K562 (cell line): ENCODE results near the gene HELZ. TPM values are rescaled to one million over a fixed set of nuclear protein-coding genes. Genes with fewer than 3 reads are reported as not detected.

ENCODE experiments used
- ATAC-seq: fragments of 200-7000 bp; cut with Tn5 transposase; 3 replicates; pipeline ENCODE4 v1.9.1; 2020; ENCODE audit warnings: moderate library complexity
- BruUV-seq: library from RNA; stranded (reverse); fragments of 400-500 nt; replicated peaks from 2 replicates; lab custom pipeline; 2021; lab: Mats Ljungman, UMichigan
- CTCF ChIA-PET: fragments of 300-600 bp; formaldehyde crosslinking; extraction: SDS; loops from one replicate; lab custom pipeline; 2021; ENCODE audit warnings: low intra/inter-chr PET ratio; lab: Yijun Ruan, JAX
- POLR2A ChIA-PET: fragments of 300-600, 350-650 bp; sonication (Branson Sonifier 250); formaldehyde crosslinking; extraction: SDS; loops from one replicate; lab custom pipeline; 2021; ENCODE audit warnings: antibody characterized with exemption, inconsistent platforms; lab: Yijun Ruan, JAX
- DNase-seq, 4 experiments: peaks; one replicate each; pipeline versions ENCODE4 v3.0.0 to v3.0.0-alpha.2; 2011 to 2018; ENCODE audit warnings: low spot score in 3 of 4, mixed read lengths in 3 of 4; ENCODE audit errors: extremely low read depth in 1 of 4
- FAIRE-seq: peaks from 2 replicates; lab custom pipeline; 2011; peaks lifted over from hg19 to GRCh38; lab: Jason Lieb, UNC
- H2AFZ ChIP-seq: 2 replicates; pipeline ENCODE4 v1.6.0; 2011; ENCODE audit warnings: low read depth, low read length, control low read depth, inconsistent platforms
- H3K27ac ChIP-seq: fragments of 200-600 bp; 3 replicates; pipeline ENCODE4 v1.8.0; 2011; ENCODE audit warnings: low read depth, mild to moderate bottlenecking, control low read depth, inconsistent platforms, low read length, moderate library complexity, mixed read lengths; ENCODE audit errors: extremely low read depth
- H3K27me3 ChIP-seq, 2 experiments: fragments of 300-600 bp in 1 of 2; 2 replicates in 1 of 2; 3 replicates in 1 of 2; pipeline versions ENCODE4 v1.6.0 to v1.8.0; 2011; ENCODE audit warnings: inconsistent platforms in 2 of 2, low read length in 2 of 2, mild to moderate bottlenecking in 1 of 2, mixed read lengths in 1 of 2, moderate library complexity in 1 of 2; ENCODE audit not compliant: control insufficient read depth in 2 of 2, insufficient read depth in 2 of 2
- H3K36me3 ChIP-seq: fragments of 300-600 bp; 3 replicates; pipeline ENCODE4 v1.8.0; 2011; ENCODE audit warnings: mild to moderate bottlenecking, low read length, inconsistent platforms; ENCODE audit not compliant: control insufficient read depth, insufficient read depth
- H3K4me1 ChIP-seq, 2 experiments: fragments of 200-600 bp in 1 of 2; replicated peaks in 1 of 2; 2 replicates in 1 of 2; 3 replicates in 1 of 2; pipeline versions ENCODE4 v1.5.1 to v1.8.0; 2011; ENCODE audit warnings: inconsistent platforms in 2 of 2, low read length in 2 of 2, mild to moderate bottlenecking in 1 of 2, mixed read lengths in 1 of 2, moderate library complexity in 1 of 2; ENCODE audit not compliant: control insufficient read depth in 2 of 2, insufficient read depth in 2 of 2
- H3K4me2 ChIP-seq: 2 replicates; pipeline ENCODE4 v1.6.1; 2011; ENCODE audit warnings: low read length, control low read depth, inconsistent platforms, mixed read lengths; ENCODE audit not compliant: insufficient read depth
- H3K4me3 ChIP-seq: fragments of 200-600 bp; sonication (generic), shearing (Covaris generic); 2 replicates; pipeline ENCODE4 v1.5.1; 2016; ENCODE audit warnings: control low read depth, inconsistent platforms
- H3K79me2 ChIP-seq: fragments of 200-600 bp; 3 replicates; pipeline ENCODE4 v1.8.0; 2011; ENCODE audit warnings: low read length, inconsistent platforms; ENCODE audit not compliant: control insufficient read depth, insufficient read depth
- H3K9ac ChIP-seq, 2 experiments: 2 replicates each; pipeline versions ENCODE4 v1.6.0 to v1.6.1; 2011; ENCODE audit warnings: low read depth in 2 of 2, low read length in 2 of 2, control low read depth in 1 of 2, inconsistent platforms in 1 of 2, mild to moderate bottlenecking in 1 of 2, mixed read lengths in 1 of 2; ENCODE audit not compliant: insufficient read depth in 1 of 2
- H3K9me1 ChIP-seq: one replicate; pipeline ENCODE4 v1.6.0; 2011; ENCODE audit warnings: inconsistent platforms, mild to moderate bottlenecking, low read length, moderate library complexity; ENCODE audit not compliant: control insufficient read depth, insufficient read depth
- H3K9me3 ChIP-seq: replicated peaks from 2 replicates; pipeline ENCODE4 v1.5.1; 2011; ENCODE audit warnings: low read depth, low read length, inconsistent platforms; ENCODE audit not compliant: control insufficient read depth, insufficient read depth
- H4K20me1 ChIP-seq: replicated peaks from 2 replicates; pipeline ENCODE4 v1.6.1; 2011; ENCODE audit warnings: low read length, inconsistent platforms, mixed read lengths; ENCODE audit not compliant: control insufficient read depth, insufficient read depth
- ARNT ChIP-seq, 2 experiments: fragments of 450-650 bp; IDR thresholded peaks; 2 replicates each; pipeline ENCODE4 v1.6.1; 2016; ENCODE audit warnings: mild to moderate bottlenecking in 1 of 2
- ETS2 ChIP-seq: IDR thresholded peaks from 2 replicates; pipeline ENCODE4 v1.6.1; 2016; ENCODE audit warnings: borderline replicate concordance, missing genetic modification characterization, mild to moderate bottlenecking, moderate library complexity, missing compliant biosample characterization; ENCODE audit not compliant: poor library complexity, severe bottlenecking
- GABPB2 ChIP-seq: fragments of 250-450 bp; sonication (Bioruptor Pico); conservative IDR thresholded peaks from 2 replicates; pipeline ENCODE4 v1.5.1; 2021; ENCODE audit warnings: mild to moderate bottlenecking
- HEY1 ChIP-seq: fragments of 250-450 bp; sonication (Bioruptor Pico); IDR thresholded peaks from 2 replicates; pipeline ENCODE4 v1.5.0; 2020; ENCODE audit warnings: mild to moderate bottlenecking, moderate library complexity, borderline replicate concordance
- NCOR1 ChIP-seq: fragments of 450-650 bp; IDR thresholded peaks from 2 replicates; pipeline ENCODE4 v1.6.1; 2016; ENCODE audit warnings: mild to moderate bottlenecking, moderate library complexity
- ZBTB8A ChIP-seq: fragments of 450-650 bp; IDR thresholded peaks from 2 replicates; pipeline ENCODE4 v1.6.1; 2018; ENCODE audit warnings: mild to moderate bottlenecking, moderate library complexity; ENCODE audit not compliant: partially characterized antibody
- ZNF140 ChIP-seq: fragments of 250-450 bp; sonication (Bioruptor Pico); IDR thresholded peaks from 2 replicates; pipeline ENCODE4 v1.8.0; 2021; ENCODE audit warnings: moderate library complexity, mild to moderate bottlenecking, inconsistent platforms
- ZNF212 ChIP-seq: fragments of 450-650 bp; formaldehyde crosslinking; IDR thresholded peaks from 2 replicates; pipeline ENCODE4 v1.4.0; 2020; ENCODE audit warnings: mild to moderate bottlenecking
- ZNF512 ChIP-seq: IDR thresholded peaks from 2 replicates; pipeline ENCODE4 v1.6.1; 2016; ENCODE audit warnings: missing genetic modification characterization, missing compliant biosample characterization
- WGBS: fragments of 100-300 bp; shearing (Covaris generic); methylation state at CpG from one replicate; pipeline ENCODE4 v1.1.6; 2016; ENCODE audit warnings: low coverage, mixed read lengths; ENCODE audit not compliant: insufficient coverage; ENCODE audit errors: missing lambda C conversion rate; 5-methylcytosine and 5-hydroxymethylcytosine counted together
- in situ Hi-C: fragments of 300-500 bp; cut with MboI; formaldehyde crosslinking; loops from 4 replicates; pipeline ENCODE4 v1.15.0; 2018; ENCODE audit warnings: inconsistent platforms, mixed read lengths
- intact Hi-C: fragments of 100-400 bp; cut with micrococcal nuclease; formaldehyde crosslinking; loops from 2 replicates; pipeline ENCODE4 v1.14.2; 2022
- polyA plus RNA-seq, 8 experiments: library from polyadenylated mRNA; depleted of rRNA in 4 of 8; stranded (reverse) in 5 of 8; unstranded in 3 of 8; fragments of >200 nt; fragmentation: Nextera tagmentation in 2 of 8; fragmentation: Illumina TruSeq in 1 of 8; extraction: Ambion mirVana in 2 of 8; extraction: Trizol in 1 of 8; gene quantifications; 2 replicates each; pipeline versions ENCODE4 v1.2.1 to v1.2.3, GENCODE V29; 2011 to 2014; ENCODE audit warnings: inconsistent platforms in 1 of 8, missing spikeins in 1 of 8
- total RNA-seq, 7 experiments: library from RNA; depleted of rRNA in 6 of 7; stranded (reverse); fragments of >200 nt in 6 of 7; fragmentation: Illumina TruSeq in 2 of 7; extraction: Trizol in 2 of 7; gene quantifications; 2 replicates each; pipeline versions ENCODE4 v1.2.1 to v1.2.3, GENCODE V29; 2011 to 2021; ENCODE audit warnings: low replicate concordance in 1 of 7
- TF ChIP-seq, protein P1 (sequence below), 2 experiments: fragments of 450-650 bp; conservative IDR thresholded peaks; 2 replicates each; pipeline ENCODE4 v1.6.1; 2017; ENCODE audit warnings: mild to moderate bottlenecking in 2 of 2, moderate library complexity in 2 of 2

The HELZ gene
- total and polyA plus RNA-seq, 9 of the 15 experiments (the other 6 are each of a cell fraction or from before 2014, with no cell fraction given), result 5.2 to 39.8 (median 17.3) TPM

DNA sequence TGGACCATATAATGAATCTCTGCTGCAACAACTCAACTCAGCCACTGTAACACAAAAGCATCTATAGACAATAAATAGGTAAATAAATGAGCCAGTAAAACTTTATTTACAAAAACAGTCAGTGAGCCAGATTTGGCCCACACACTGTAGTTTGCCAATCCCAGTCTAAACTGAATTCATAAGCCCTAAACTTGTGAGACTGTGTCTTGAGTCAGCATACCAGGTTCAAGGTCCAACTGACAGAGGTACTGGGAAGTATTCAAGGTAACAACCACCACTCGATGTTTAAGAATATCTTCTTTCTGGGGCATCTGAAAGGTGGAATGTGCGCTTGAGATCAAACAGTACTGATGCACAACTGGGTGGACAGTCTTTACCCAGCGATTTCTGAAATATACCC lies 94.2 kb downstream of the HELZ start:
- DNase-seq (no peak), ATAC-seq (no peak), FAIRE-seq (no peak)
- Histone ChIP-seq H3K4me1 (no peaks in the 10 kb centered on the region), H3K27me3 (no peaks in the 10 kb centered on the region), H2AFZ (no peak overlapping the region), H3K79me2 (no peaks in the 10 kb centered on the region), H3K9ac (no peak overlapping the region), H3K27ac (no peak overlapping the region), H3K9me1 (no peaks in the 10 kb centered on the region), H3K36me3 (peaks cover 65% of the 10 kb centered on the region), H3K4me3 (no peak overlapping the region), H3K9me3 (no peaks in the 10 kb centered on the region), H3K4me2 (no peak overlapping the region), H4K20me1 (no peaks in the 10 kb centered on the region)
- intact Hi-C loops (no loop called here), in situ Hi-C loops (no loop called here)
- TF ChIP-seq ZBTB8A (no peak), ARNT (IDR thresholded peaks at IDR 0.05) (no peak), ZNF140 (no peak), HEY1 (CRISPR knock-in tag) (no peak), ETS2 (tag) (no peak), GABPB2 (CRISPR knock-in tag) (no peak), ZNF512 (tag) (no peak), ZNF212 (no peak), NCOR1 (no peak)
- TF ChIP-seq, protein P1, sequence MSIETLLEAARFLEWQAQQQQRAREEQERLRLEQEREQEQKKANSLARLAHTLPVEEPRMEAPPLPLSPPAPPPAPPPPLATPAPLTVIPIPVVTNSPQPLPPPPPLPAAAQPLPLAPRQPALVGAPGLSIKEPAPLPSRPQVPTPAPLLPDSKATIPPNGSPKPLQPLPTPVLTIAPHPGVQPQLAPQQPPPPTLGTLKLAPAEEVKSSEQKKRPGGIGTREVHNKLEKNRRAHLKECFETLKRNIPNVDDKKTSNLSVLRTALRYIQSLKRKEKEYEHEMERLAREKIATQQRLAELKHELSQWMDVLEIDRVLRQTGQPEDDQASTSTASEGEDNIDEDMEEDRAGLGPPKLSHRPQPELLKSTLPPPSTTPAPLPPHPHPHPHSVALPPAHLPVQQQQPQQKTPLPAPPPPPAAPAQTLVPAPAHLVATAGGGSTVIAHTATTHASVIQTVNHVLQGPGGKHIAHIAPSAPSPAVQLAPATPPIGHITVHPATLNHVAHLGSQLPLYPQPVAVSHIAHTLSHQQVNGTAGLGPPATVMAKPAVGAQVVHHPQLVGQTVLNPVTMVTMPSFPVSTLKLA (conservative IDR thresholded peaks at IDR 0.05), result no peak
- 97% methylated on average over 3 of the region's 3 CpGs for WGBS
- CTCF ChIA-PET, result no interaction called here
- POLR2A ChIA-PET, result no interaction called here
- no TSS peak for BruUV-seq
